MG63 (cell line): ENCODE measurements around the gene TCF4. TPM values are rescaled to one million over a fixed set of nuclear protein-coding genes. Genes with fewer than 3 reads are reported as not detected.
A peak's percentile ranks its signal among the peaks of the same experiment; 100 is the strongest.

ENCODE experiments used
- DNase-seq: peaks from one replicate; pipeline ENCODE4 v3.0.0-alpha.2; 2020
- H3K27me3 ChIP-seq: fragments of 250-450 bp; sonication (Bioruptor Pico); 2 replicates; pipeline ENCODE4 v1.5.1; 2020; ENCODE audit warnings: mild to moderate bottlenecking, moderate library complexity
- H3K36me3 ChIP-seq: fragments of 250-450 bp; sonication (Bioruptor Pico); 2 replicates; pipeline ENCODE4 v1.5.1; 2020; ENCODE audit warnings: mild to moderate bottlenecking, moderate library complexity
- H3K4me3 ChIP-seq: fragments of 250-450 bp; sonication (Bioruptor Pico); 2 replicates; pipeline ENCODE4 v1.5.1; 2020; ENCODE audit warnings: mild to moderate bottlenecking, moderate library complexity
- H3K9me3 ChIP-seq: fragments of 250-450 bp; sonication (Bioruptor Pico); 2 replicates; pipeline ENCODE4 v1.5.1; 2020; ENCODE audit warnings: mild to moderate bottlenecking, moderate library complexity
- total RNA-seq: library from RNA; depleted of rRNA; stranded (reverse); fragments of >200 nt; shearing (Covaris generic); gene quantifications from 2 replicates; pipeline ENCODE4 v1.2.3, GENCODE V29; 2014; ENCODE audit warnings: low replicate concordance; rRNA removed

TCF4 gene
- total RNA-seq, result 20.3 and 43.1 TPM in 2 replicates

GRCh38 chr18:55588111-55588869, at the start of gene TCF4:
Gene TCF4 (minus strand): TSS chr18:55588192. CDS start chr18:55587116, 1,076 bp downstream.
- Histone ChIP-seq H3K4me3 (peak within 1 kb of the TSS; percentile 58), H3K27me3 (no peaks in the 10 kb centered on the region), H3K9me3 (no peaks in the 10 kb centered on the region), H3K36me3 (no peaks in the 10 kb centered on the region)
- DNase-seq, result peak; percentile 65

- H3K9me3 ChIP-seq, result peaks cover 6% of the 10 kb centered on the region; the same call in 1 of the 2 replicates
These were observed 49.2 kb upstream of the TCF4 start for GRCh38 chr18:55637204-55637603.

GRCh38 chr18:55635439-55635838, 47.4 kb upstream of the TCF4 start:
- no peaks in the 10 kb centered on the region for H3K36me3 ChIP-seq
- H3K9me3 ChIP-seq, result no peaks in the 10 kb centered on the region
- no peak for DNase-seq
- no peak overlapping the region for H3K4me3 ChIP-seq
- no peaks in the 10 kb centered on the region for H3K27me3 ChIP-seq

More at GRCh38 chr18:55637204-55637603, 49.2 kb upstream of the TCF4 start:
- no peaks in the 10 kb centered on the region for H3K27me3 ChIP-seq
- no peak overlapping the region for H3K4me3 ChIP-seq
- H3K36me3 ChIP-seq, result no peaks in the 10 kb centered on the region
- DNase-seq, result no peak

GRCh38 chr18:55634545-55634944, 46.6 kb upstream of the TCF4 start:
- no peaks in the 10 kb centered on the region for H3K36me3 ChIP-seq
- DNase-seq, result no peak
- H3K27me3 ChIP-seq, result no peaks in the 10 kb centered on the region
- H3K9me3 ChIP-seq, result no peaks in the 10 kb centered on the region
- no peak overlapping the region for H3K4me3 ChIP-seq

- H3K4me3 ChIP-seq, result no peak overlapping the region
- no peaks in the 10 kb centered on the region for H3K9me3 ChIP-seq
- no peaks in the 10 kb centered on the region for H3K27me3 ChIP-seq
- DNase-seq, result no peak
- H3K36me3 ChIP-seq, result no peaks in the 10 kb centered on the region
These were observed 45.0 kb upstream of the TCF4 start for GRCh38 chr18:55633032-55633431.

- no peaks in the 10 kb centered on the region for H3K27me3 ChIP-seq
- DNase-seq, result no peak
- no peak overlapping the region for H3K4me3 ChIP-seq
- H3K9me3 ChIP-seq, result no peaks in the 10 kb centered on the region
- H3K36me3 ChIP-seq, result no peaks in the 10 kb centered on the region
These were observed 41.1 kb upstream of the TCF4 start for GRCh38 chr18:55629133-55629532.

- no peaks in the 10 kb centered on the region for H3K27me3 ChIP-seq
- no peak overlapping the region for H3K4me3 ChIP-seq
- no peak for DNase-seq
- H3K36me3 ChIP-seq, result no peaks in the 10 kb centered on the region
- H3K9me3 ChIP-seq, result no peaks in the 10 kb centered on the region
These were observed 39.0 kb upstream of the TCF4 start for GRCh38 chr18:55627007-55627406.

GRCh38 chr18:55625901-55626300, 37.9 kb upstream of the TCF4 start:
- no peak for DNase-seq
- Histone ChIP-seq H3K27me3 (no peaks in the 10 kb centered on the region), H3K9me3 (no peaks in the 10 kb centered on the region), H3K4me3 (no peak overlapping the region), H3K36me3 (no peaks in the 10 kb centered on the region)

- no peak for DNase-seq
- Histone ChIP-seq H3K36me3 (no peaks in the 10 kb centered on the region), H3K27me3 (no peaks in the 10 kb centered on the region), H3K4me3 (no peak overlapping the region), H3K9me3 (no peaks in the 10 kb centered on the region)
These were observed 35.6 kb upstream of the TCF4 start for GRCh38 chr18:55623626-55624025.

- Histone ChIP-seq H3K27me3 (no peaks in the 10 kb centered on the region), H3K9me3 (no peaks in the 10 kb centered on the region), H3K4me3 (no peak overlapping the region), H3K36me3 (no peaks in the 10 kb centered on the region)
- DNase-seq, result no peak
These were observed 22.5 kb upstream of the TCF4 start for GRCh38 chr18:55610506-55610905.

GRCh38 chr18:55609160-55609825, 21.3 kb upstream of the TCF4 start:
- H3K9me3 ChIP-seq, result no peaks in the 10 kb centered on the region
- H3K4me3 ChIP-seq, result no peak overlapping the region
- DNase-seq, result no peak
- no peaks in the 10 kb centered on the region for H3K36me3 ChIP-seq
- no peaks in the 10 kb centered on the region for H3K27me3 ChIP-seq

- H3K4me3 ChIP-seq, result no peak overlapping the region
- no peak for DNase-seq
- H3K9me3 ChIP-seq, result no peaks in the 10 kb centered on the region
- no peaks in the 10 kb centered on the region for H3K36me3 ChIP-seq
- no peaks in the 10 kb centered on the region for H3K27me3 ChIP-seq
These were observed 20.5 kb upstream of the TCF4 start for GRCh38 chr18:55608497-55608896.

- no peak for DNase-seq
- Histone ChIP-seq H3K36me3 (no peaks in the 10 kb centered on the region), H3K4me3 (no peak overlapping the region), H3K27me3 (no peaks in the 10 kb centered on the region), H3K9me3 (no peaks in the 10 kb centered on the region)
These were observed 19.8 kb upstream of the TCF4 start for GRCh38 chr18:55607773-55608172.

- DNase-seq, result no peak
- no peaks in the 10 kb centered on the region for H3K27me3 ChIP-seq
- no peaks in the 10 kb centered on the region for H3K9me3 ChIP-seq
- no peak overlapping the region for H3K4me3 ChIP-seq
- no peaks in the 10 kb centered on the region for H3K36me3 ChIP-seq
These were observed 17.8 kb upstream of the TCF4 start for GRCh38 chr18:55605733-55606338.

GRCh38 chr18:55603775-55604174, 15.8 kb upstream of the TCF4 start:
- Histone ChIP-seq H3K27me3 (no peaks in the 10 kb centered on the region), H3K36me3 (no peaks in the 10 kb centered on the region), H3K4me3 (no peak overlapping the region), H3K9me3 (no peaks in the 10 kb centered on the region)
- DNase-seq, result no peak

- Histone ChIP-seq H3K4me3 (no peak overlapping the region), H3K27me3 (no peaks in the 10 kb centered on the region), H3K36me3 (no peaks in the 10 kb centered on the region), H3K9me3 (no peaks in the 10 kb centered on the region)
- peak; percentile 5 for DNase-seq
These were observed 5.9 kb upstream of the TCF4 start for GRCh38 chr18:55593888-55594287.

- Histone ChIP-seq H3K27me3 (no peaks in the 10 kb centered on the region), H3K9me3 (no peaks in the 10 kb centered on the region), H3K36me3 (no peaks in the 10 kb centered on the region), H3K4me3 (no peak overlapping the region)
- no peak for DNase-seq
These were observed 4.6 kb upstream of the TCF4 start for GRCh38 chr18:55592572-55592971.
